Activated CD4-positive, alpha-beta T cell treated with anti-CD3 and anti-CD28 coated beads, Interleukin-2, amount 50 U/mL, for 16 hours (primary cell): ENCODE data around the gene DTNBP1.
A peak's percentile ranks its signal among the peaks of the same experiment; 100 is the strongest.
"Not testable (repeated sequence)": the region's sequence is repeated elsewhere in the genome, so short reads cannot be mapped to it uniquely, and the experiment has no call there.

Experiments used
- DNase-seq: peaks from one replicate; pipeline ENCODE4 v3.0.0-alpha.2; 2020

Gene DTNBP1

DNA sequence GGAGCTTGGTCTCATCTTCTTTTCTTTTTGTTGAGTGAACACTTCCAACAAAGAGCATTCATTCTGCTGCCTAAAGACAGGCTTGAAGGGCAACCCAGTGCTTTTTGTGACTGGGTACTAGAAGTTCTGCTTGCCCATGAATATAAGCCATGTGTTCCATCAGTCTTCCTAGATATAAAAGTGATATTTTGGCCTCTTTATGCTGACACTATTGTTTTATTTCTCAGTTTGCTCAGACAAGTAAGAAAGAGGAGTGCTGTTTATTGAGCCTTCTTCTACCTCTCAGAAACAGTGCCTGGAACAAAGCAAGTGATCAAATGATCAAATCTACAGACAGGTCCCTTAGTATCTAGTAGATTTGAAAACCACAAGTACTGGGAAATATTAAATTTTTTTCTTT is 2.4 kb upstream of the DTNBP1 start:
- DNase-seq: no peak

DNA sequence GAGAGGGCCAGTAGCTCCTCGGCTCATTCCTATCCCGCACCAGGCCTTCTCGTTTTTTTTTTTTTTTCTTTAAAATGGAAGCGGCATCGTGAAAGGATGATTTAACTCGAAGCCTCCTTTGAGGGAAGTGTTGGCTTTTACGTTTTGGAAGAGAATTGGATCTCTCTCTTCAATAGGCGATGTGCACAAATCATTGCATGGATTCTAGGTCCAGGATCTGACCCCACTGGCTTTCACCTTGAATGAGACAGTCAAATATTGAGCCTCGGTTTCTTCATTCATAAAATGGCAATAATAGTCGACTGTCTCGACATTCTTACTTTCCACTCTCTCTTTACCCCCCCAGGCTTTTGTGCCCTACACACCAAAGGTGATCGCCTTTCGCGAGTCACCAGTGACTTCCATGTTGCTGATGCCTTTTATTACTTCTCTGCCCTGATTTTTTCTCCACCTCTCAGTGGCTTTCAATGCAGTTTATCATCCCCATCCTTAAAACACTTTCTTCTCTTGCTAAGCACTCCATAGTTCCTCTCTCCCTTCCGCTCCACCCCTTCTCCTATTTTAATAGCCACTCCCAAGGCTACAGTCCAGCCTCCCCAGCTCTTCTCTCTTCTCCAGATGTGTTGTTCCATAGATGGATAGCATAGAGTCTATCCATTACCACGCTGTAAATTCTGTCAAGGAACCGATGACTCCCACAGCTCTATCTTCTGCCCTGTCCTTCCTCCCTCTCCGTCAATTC is 473 bp upstream of the DTNBP1 start:
- DNase-seq: no peak

DNA sequence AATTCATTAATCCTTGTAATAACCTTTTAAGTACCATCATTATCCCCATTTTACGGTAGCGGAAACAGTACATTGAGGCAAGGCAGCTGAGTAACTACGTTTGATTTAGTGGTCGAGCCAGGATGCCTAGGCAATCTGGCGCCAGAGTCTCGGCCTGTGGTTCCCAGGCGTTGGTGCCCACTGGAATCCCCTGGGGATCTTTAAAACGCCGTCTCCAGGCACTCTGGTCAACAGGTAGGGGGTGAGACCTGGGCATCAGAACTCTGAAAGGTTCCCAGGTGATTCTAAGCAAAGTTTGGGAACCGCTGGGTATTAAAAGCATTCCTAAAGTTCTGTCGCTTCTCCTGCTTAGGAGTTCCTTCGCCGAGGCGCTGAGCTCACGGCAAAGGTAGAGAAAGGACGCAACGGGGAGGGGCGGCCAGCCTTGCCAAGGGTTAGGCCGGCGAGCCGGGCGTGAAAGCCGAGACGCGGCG is 939 bp downstream of the DTNBP1 start:
- no peak for DNase-seq

DNA sequence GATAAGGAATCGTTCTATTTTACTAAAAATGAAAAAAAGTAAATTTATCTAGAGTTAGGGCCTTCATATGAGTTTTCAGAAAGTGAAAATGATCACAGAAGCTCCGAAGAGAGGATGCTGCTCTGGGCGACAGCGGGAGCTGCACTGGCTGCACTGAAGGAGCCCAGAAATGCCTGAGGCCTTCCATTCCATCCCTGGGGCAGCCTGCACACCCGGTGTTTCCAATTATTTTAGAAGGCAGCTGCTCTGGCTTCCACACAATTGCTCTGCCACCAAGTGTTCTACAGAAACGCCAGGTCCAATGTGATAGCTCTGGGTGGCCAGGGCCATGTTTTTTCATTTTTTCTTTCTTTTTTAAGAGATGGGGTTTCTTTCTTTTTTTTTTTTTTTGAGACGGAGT is 3.6 kb downstream of the DTNBP1 start:
- no peak for DNase-seq

DNA sequence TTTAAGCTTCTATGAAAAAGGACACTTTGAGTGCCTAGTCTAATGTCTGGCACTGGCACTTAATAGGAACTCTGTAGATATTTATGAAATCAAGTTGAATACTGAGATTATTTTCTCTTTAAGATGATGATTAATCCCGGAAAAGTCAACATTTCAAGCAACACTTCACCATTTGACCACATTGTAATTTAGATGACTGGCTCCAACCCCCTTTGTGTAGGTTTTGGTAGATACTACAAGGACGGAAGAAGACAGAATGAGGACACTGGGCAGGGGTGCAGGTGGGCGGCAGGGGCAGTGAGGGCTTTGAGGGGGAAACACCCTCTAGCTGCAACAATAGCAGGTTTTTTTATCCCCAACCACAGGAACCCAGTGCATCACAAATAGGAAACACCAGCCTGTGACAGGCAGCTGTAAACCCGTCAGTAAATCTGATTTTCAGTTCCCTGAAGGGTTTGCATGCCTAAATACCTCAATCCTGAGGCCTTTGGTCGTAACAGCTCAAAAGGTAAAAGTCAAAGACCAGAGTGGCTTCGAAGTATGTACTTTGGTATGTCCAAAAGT is 4.6 kb downstream of the DTNBP1 start:
- no peak for DNase-seq

DNA sequence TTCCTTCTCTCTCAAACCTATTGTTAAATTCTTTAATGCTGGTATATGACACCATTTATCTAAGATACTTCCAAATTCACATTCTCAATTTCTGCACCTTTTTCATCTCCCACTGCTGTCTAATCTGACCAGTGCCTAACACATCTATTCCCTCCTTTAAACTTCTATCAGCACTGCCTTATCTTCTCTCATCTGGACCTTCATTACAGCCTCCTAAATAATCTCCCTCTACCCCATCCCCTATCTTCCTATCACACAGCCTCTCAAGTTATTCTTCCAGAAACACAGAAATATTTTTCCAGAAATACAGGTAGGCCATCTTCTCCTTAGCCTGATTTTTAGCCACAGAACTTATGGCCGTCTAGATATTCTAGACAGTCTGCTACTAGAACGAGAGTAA is 5.5 kb downstream of the DTNBP1 start:
- DNase-seq: no peak

DNA sequence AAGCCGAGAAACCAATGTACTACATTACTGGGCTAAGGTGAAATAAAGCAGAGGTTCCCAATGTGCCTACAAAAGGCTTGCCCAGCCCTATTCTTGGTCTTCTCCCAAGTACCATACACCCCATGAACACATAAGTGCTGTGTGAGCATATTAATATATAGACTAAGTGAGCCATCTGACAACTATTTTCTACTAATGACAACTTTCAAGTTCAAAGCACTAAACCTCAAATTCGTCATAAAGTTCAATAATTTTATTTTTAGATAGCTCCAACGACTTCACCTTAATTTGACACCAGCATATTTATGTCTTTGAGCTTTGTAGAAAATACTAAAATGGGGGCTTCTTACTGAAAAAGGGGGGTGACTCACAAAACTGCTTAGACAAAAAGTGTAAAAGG is 6.7 kb downstream of the DTNBP1 start:
- no peak for DNase-seq

DNA sequence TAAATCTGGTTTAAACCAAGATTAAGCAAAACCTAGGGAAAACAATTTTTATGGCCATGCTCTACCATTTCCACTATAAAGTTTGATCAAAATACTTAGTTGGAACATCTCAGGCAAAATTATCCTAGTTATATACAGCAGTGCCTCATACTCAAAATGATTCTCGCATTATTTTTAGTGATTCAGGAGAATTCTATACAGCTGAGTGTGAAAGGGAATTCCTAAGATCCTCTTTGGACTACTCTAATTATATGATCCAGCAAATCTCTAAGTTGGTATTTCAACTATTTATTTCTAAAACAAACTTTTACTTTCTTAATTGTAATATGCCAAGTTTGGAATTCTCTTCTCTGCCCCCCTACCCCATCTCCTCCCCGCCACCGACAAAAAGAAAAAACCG is 8.6 kb downstream of the DTNBP1 start:
- DNase-seq: no peak

DNA sequence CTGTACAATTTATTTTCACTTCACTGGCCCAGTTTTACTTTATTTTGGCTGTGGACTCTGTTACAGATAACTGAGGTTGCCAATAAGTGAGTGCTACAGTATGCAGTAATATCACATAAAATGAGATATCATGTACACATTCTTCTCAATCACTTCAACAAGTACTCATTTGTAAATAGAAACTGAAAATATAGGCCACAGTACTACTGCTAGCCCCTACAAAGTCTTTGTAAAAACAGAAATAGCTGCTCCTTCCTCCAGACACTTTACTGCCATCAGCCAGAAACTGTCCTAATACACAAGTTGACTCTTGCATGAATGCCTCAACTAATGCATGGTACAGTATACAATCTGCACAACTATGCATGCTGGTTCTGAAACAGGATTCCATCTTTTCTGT is 9.2 kb downstream of the DTNBP1 start:
- peak; percentile 7 for DNase-seq

DNA sequence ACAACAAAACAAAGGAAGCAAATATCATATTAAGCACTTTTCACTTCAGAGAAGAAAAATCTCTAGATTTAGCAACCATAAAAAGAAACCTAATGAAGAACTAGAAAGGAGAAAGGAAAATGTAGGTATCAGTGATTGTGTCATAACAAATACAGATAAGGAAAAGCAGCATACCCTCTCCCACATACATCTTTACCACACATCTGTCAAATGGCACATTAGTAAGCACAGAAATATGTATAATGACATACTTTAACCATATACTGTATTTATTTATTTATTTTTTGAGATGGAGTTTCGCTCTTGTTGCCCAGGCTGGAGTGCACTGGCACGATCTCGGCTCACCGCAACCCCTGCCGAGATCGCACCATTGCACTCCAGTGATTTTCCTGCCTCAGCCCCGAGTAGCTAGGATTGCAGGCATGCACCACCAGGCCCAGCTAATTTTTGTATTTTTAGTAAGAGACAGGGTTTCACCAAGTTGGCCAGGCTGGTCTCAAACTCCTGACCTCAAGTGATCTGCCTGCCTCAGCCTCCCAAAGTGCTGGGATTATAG is 12.7 kb downstream of the DTNBP1 start:
- DNase-seq: not testable (repeated sequence)

DNA sequence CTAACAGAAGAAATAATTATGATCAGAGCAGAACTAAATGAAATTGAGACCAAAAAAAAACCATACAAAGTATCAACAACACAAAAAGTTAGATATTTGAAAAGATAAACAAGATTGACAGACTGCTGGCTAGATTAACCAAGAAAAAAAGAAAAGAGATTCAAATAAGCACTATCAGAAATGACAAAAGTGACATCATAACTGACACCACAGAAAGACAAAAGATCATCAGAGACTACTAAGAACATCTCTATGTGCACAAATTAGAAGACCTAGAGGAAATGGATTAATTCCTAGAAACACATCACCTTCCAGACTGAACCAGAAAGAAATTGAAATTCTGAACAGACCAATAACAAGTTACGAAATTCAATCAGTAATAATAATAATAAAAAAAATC is 17.9 kb downstream of the DTNBP1 start:
- no peak for DNase-seq

DNA sequence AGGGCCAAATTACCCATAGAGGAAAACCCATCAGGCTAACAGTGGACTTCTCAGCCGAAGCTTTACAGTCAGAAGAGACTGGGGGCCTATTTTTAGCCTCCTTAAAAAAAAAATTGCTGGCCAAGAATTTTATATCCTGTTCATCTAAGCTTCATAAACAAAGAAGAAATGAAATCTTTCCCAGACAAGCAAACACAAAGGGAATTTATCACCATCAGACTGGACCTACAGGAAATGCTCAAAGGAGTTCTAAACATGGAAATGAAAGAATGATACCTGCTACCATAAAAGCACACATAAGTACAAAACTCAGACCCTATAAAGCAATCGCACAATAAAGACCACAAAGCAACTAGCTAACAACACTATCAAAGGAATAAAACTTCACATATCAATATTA is 19.3 kb downstream of the DTNBP1 start:
- no peak for DNase-seq

DNA sequence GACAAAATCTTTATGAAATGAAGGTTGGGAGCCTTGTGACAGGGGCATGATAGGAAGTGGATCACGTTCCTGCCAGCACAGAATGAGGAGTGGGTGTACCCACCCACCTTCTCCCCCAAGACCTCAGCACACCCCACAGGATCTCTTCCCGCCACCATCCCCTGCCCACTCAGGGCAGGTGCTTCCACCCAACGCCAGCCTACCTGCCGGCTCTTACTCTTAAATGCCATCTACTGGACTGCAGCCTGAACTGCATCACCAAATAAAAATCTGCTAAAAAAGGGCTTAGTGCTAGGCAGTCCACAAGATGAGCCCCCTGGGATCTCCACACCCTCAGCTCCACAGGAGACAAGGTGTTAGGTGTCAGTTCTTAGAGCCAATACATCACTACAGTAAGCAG is 20.6 kb downstream of the DTNBP1 start:
- no peak for DNase-seq

DNA sequence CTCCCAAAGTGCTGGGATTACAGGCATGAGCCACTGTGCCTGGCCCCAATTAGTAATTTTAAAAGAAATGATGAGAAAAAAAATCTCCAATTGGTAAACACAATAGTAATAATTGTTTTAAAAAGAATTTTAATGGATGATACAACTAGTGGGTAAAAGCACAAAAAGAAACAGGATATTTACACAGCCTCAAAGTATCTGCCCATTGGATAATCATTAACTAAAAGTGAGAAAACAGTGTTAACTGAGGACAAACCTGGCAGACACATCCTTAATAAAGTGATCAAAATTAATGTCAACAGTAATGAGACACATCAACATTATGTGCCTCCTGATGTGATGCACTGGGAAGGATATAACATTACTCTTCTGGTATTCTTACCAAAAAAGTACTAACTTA is 24.5 kb downstream of the DTNBP1 start:
- DNase-seq: no peak

DNA sequence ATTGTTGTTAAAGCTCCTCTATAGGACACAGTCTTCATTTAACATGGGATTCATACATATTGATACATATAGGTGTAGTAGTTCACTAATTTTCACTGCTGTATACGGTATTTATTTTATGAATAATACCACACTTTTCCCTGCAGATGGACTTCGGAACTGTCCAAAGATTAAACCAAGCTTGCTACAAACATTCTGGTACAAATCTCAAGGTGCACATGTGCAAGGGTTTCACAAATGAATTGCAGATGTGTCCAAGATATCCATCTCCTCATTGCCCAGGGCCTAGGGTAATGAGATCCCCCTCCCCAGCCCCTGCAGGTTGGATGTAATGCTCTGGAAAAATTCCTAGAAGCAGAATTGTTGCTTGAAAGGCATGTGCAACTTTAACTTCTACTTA is 31.4 kb downstream of the DTNBP1 start:
- DNase-seq: no peak

DNA sequence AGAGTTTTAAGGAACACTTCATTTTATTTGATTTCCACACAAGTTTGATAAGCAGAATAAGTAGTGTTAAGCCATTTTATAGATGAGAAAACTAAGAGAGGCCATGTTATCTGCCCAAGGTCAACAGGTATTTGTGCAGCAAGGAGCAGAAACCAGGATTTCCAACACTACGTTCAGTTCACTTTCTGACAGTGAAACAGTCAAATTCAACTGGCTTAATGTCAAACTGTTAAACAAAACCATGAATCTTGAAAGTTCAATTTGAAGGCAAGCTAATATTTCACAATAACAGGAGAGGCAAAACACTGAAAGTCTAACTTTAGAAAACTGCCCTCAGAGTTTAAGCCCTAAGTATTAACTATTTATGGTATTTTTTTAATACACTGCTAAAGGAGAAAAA is 32.6 kb downstream of the DTNBP1 start:
- no peak for DNase-seq

DNA sequence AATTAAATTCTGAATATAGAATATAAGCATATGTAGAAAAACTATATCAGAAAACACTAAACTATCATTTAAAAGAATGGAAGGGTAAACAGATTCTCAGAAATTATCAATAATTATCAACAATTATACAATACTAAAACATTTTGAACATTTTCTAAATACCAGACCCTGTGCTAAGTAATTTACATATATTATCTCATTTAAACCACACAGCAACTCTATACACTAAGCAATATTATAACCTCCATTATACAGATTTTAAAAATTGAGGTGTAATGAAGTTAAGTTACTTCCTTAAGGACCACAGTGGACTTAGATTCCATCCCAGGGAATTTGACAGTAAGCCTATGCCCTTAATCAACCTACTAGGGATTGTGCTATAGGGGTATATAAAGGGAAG is 33.3 kb downstream of the DTNBP1 start:
- DNase-seq: no peak

DNA sequence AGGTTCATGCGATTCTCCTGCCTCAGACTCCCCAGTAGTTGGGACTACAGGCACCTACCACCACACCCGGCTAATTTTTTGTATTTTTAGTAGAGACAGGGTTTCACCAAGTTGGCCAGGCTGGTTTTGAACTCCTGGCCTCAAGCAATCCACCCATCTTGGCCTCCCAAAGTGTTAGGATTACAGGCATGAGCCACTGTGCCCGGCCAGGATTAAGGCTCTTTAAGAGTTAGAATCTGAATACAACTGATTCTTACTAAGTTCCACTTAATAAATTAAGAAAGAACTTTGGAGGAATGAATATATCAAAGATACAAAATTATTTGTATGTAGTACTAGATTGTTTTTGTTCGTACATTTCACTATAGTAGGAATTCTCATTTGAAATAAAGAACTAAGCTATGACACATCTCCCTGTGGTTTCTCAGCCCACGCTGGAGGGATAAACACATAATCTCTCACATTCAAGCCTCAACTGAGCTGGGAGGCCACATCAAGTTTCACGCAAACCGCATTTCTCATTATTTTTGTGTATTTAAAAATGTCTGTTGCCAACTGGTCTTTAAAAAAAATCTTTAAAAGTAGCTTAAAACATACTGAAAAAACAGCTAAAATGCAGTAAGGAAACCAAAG is 34.2 kb downstream of the DTNBP1 start:
- DNase-seq: peak; percentile 71

DNA sequence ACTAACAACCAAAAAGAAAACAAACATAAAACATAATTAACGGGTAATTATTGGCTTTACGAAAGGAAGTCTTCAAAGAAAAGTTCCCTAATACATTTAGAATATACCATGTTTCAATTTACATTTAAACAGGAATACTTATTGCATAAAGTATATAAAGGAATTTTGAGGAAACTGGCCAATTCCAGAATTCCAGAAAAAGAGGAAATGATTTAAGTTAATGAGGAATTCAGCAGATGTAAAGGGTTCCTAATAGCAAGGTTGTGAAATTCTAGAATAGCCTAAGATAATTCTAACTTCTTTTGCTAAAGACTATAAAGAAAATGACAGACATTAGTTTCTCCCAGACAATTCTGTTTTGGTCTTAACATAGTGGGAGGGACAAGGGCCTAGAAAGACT is 35.0 kb downstream of the DTNBP1 start:
- DNase-seq: no peak

DNA sequence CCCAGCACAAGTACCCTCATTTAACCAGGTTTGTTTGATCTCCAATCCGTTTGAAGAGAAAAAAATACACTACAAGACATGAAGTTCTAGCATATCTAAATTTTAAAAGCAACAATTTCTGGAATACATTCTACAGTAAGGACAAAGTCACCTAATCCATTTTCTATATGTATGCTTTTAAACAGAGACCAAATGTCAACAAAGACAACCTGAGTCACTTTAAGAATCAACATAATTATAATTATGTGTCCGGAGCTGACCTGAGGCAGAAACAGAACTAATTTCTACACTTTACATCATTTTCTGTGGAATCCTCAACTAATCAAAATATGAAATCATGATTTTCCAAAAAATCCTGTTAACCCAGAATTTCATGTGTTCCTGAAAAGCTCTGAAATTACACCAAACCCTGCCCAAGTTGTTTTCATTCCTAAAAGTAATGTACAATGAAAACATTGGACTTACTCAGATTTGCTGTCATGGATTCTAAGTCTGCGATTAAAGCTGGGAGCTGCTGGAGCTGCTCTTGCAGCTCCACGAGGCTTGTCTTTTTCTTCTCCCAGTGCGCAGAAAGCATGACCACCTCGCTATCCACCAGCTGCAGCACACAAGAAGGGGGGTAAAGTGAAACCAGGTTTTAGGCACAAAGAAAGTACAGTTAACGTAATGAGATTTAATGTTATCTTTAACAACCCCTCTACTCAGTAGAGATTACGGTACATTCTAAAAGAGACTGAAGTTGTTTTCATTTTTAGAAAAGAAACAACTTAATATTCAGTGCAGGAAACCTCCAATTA is 35.8 kb downstream of the DTNBP1 start:
- no peak for DNase-seq

DNA sequence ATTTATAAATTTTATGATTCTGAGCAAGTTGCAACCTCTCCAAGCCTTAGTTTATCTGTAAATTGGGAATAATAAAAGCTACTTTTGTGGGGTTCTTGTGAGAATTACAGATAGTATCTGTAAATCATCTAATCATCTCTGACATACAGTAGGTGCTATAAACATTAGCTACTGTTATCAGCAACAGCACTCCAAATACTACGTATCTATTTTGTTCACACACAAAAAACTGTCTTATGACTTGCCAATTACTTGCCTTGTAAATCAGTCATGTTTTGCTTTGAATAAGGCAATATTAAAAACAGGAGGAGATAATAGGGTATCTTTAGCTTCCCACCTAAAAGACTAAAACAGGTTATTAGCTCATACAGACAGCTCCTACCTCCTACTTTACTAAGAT is 36.7 kb downstream of the DTNBP1 start:
- no peak for DNase-seq

DNA sequence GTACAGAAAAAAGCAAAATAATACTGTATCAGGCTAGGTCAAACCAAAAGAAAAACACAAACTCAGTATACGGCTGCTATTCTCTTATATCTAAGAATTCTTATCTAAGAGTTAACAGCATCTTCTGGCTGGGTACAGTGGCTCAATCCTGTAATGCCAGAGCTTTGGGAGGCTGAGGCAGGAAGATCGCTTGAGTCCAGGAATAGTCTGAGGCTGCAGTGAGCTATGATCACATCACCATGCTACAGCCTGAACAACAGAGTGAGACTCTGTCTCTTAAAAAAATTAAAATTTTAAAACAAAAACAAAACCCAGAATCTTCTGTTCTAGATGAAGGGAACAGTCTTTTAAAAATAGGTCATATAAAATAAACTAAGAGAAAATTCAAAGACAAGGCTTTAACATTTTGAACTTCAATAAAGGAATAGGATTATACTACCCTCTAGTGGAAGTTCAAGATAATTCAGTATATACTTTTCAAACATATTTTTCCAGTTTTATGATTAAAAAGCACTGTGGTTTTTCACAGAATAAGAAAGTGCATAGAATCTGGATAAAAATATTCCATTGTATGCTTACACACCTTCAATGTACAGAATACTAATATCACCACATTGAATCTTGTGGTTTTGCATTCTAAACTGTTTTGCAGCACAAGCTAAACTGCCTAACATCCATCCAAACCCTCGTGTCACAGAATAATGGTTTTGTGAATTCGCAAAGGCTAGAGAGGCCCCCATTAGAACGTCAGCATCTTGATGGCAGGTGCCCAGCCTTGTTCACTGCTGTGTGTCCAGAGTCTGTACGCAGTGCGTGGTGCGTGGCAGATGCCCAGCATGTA is 39.3 kb downstream of the DTNBP1 start:
- peak; percentile 17 for DNase-seq
